HG03103 (cell line): ENCODE measurements around the gene ACTMAP.
"Not testable (repeated sequence)": the region's sequence is repeated elsewhere in the genome, so short reads cannot be mapped to it uniquely, and the experiment has no call there.

ENCODE experiments used
- ATAC-seq: cut with Tn5 transposase; IDR thresholded peaks from one replicate; pipeline ENCODE4 v1.9.1; 2021; ENCODE audit warnings: low read depth; ENCODE audit not compliant: unreplicated experiment

ACTMAP gene, protein sequence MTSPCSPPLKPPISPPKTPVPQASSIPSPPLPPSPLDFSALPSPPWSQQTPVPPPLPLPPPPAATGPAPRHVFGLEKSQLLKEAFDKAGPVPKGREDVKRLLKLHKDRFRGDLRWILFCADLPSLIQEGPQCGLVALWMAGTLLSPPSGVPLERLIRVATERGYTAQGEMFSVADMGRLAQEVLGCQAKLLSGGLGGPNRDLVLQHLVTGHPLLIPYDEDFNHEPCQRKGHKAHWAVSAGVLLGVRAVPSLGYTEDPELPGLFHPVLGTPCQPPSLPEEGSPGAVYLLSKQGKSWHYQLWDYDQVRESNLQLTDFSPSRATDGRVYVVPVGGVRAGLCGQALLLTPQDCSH

DNA sequence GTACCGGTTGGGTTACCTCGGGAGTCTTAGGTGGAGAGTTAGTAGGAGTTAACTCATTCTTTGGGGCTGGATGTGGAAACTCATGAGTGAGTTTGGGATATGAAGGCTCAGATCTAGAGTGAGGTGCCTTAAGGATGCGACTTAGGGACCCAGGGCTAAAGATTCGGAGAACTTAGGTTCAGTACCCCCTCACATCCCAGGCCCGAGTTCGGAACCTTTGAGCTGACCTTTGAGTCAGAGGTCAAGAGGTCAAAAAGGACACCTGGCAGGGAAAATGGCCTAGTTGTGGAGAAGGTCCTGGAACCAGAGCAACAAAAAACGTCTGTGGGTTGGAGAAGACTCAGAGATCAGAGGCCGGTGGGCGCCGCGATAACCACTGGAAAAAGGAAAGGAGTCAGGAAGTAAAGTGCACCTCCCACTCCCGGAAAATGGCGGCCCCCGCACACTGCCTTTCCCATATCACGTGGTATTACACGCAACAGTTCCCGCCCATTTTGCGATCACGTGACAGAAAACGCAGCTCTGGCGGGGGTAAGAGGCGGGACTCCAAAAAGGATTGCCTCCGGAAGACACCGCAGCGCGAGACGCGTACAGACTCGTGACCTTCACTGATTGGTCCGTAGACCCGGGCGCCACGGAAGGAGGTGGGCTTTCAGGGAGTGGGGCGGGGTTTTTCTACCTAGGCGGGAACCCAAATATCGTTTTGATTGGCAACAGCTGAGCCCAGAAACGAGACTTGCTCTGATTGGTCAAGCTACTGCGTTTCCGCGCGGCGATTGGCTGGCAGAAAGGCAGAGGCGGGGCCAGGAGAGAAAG is at the start of gene ACTMAP:
TSS of gene ACTMAP (minus strand) at position 420 of the 816 bp plus-strand sequence. CDS start 674 bp downstream, outside the sequence.
- peak; percentile 82 for ATAC-seq

- no peak for ATAC-seq
Observed at GRCh38 chr19:40799558-40800338, 49.5 kb upstream of the ACTMAP start.

GRCh38 chr19:40798683-40799557 is 48.6 kb upstream of the ACTMAP start, which contains the start of gene EGLN2:
Gene EGLN2, plus strand, starts transcription at chr19:40799191. Its CDS starts 1,382 bp downstream, at chr19:40800573.
- ATAC-seq = peak; percentile 68

GRCh38 chr19:40797963-40798682 is 47.8 kb upstream of the ACTMAP start:
- no peak for ATAC-seq

DNA sequence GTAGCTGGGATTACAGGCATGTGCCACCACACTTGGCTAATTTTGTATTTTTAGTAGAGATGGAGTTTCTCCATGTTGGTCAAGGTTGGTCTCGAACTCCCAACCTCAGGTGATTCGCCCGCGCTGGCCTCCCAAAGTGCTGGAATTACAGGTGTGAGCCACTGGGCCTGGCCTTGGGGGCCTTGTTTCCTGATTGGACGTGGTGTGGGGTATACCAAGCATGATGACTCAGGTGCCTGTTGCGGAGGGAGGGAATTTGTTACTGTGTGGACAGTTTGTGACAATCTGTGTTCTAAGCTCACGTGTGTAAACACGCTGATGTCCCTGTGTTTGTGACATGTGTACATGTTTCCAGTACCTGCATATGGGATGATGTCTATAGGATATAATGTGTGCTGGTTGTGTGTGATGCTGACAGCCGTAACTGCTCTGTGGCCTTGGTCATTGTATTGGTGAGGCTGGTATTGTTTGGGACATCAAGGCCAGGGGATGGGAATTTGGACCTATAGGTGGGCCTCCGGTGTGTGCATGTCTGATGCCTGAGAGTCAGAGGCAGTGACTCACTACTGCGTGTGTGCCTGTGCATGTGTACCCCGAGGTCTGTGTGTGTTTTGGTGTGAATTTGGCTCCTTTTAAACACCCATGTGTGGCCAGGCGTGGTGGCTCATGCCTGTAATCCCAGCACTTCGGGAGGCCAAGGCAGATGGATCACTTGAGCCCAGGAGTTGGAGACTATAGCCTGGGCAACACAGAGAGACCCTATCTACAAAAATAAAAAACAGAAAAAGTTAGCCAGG is 47.1 kb upstream of the ACTMAP start:
- ATAC-seq = no peak

- no peak for ATAC-seq
Observed at GRCh38 chr19:40791996-40792395, 41.7 kb upstream of the ACTMAP start.

DNA sequence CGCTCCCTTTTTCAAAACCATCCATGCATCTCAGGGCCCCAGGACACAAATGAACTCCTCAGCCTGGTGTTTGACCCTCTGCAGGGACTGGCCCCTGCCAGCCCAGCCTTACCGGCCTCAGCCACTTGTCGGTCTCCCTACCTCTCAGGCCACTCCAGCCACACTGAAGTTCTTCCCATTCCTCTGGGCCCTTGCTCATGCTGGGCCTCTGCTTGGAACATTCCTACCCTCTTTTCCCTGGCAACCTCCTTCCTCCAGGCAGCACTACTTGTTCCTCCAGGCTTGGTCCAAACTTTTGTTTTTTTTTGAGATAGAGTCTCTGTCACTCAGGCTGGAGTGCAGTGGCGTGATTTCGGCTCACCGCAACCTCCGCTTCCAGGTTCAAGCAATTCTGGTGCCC is 41.1 kb upstream of the ACTMAP start:
- ATAC-seq = no peak

DNA sequence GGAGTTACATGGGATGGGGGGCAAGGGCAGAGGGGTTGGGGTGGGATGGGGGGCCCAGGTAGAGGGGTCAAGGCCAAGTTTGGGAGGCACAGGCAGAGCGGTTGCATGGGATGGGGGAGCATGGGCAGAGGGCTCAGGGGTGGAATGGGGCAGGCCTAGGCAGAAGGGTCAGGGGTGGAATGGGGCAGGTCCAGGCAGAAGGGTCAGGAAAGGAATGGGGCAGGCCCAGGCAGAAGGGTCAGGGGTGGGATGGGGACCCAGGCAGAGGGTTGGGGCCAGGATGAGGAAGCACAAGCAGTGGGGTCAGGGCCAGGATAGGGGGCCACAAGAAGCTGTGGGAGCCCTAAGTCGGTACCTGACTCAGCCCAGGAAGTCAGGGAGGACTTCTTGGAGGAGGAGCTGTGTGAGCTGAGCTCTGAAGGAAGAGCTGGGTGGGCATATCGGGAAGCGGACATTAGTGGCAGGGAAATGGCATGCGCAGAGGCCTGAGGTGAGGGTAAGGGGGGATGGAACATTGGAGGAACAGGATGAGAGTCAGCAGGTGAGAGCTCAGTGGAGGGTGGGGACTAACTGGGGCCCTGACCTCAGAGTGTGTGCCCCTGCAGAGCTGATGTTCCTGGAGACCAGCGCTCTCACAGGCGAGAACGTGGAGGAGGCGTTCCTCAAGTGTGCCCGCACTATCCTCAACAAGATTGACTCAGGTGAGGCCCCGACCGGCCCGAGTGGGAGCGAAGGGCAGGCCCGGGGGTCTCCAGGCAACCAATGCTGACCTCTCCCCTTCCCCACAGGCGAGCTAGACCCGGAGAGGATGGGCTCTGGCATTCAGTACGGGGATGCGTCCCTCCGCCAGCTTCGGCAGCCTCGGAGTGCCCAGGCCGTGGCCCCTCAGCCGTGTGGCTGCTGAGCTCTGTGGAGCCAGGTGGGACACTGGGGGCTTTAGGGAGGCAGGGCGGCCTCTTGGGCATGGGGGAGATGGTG is 36.1 kb upstream of the ACTMAP start:
- no peak for ATAC-seq

- ATAC-seq = no peak
Observed at GRCh38 chr19:40785526-40785925, 35.2 kb upstream of the ACTMAP start.

GRCh38 chr19:40784146-40784545 is 33.9 kb upstream of the ACTMAP start:
- not testable (repeated sequence) for ATAC-seq

DNA sequence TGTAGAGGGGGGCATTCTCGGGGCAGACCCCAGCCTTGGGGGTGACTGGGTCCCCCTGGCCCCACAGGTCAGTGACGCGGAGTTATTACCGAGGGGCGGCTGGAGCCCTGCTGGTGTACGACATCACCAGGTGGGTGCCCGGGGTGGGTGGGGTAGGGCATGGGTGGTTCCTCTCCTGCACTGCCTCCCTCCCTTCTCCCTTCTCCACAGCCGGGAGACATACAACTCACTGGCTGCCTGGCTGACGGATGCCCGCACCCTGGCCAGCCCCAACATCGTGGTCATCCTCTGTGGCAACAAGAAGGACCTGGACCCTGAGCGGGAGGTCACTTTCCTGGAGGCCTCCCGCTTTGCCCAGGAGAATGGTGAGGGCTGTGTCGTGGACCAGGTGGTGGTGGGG is 33.4 kb upstream of the ACTMAP start:
- ATAC-seq = no peak

- no peak for ATAC-seq
Observed at GRCh38 chr19:40781140-40781539, 30.9 kb upstream of the ACTMAP start.

- no peak for ATAC-seq
Observed at GRCh38 chr19:40780582-40780981, 30.3 kb upstream of the ACTMAP start.

- ATAC-seq = no peak
Observed at GRCh38 chr19:40778706-40779284, 28.5 kb upstream of the ACTMAP start.

DNA sequence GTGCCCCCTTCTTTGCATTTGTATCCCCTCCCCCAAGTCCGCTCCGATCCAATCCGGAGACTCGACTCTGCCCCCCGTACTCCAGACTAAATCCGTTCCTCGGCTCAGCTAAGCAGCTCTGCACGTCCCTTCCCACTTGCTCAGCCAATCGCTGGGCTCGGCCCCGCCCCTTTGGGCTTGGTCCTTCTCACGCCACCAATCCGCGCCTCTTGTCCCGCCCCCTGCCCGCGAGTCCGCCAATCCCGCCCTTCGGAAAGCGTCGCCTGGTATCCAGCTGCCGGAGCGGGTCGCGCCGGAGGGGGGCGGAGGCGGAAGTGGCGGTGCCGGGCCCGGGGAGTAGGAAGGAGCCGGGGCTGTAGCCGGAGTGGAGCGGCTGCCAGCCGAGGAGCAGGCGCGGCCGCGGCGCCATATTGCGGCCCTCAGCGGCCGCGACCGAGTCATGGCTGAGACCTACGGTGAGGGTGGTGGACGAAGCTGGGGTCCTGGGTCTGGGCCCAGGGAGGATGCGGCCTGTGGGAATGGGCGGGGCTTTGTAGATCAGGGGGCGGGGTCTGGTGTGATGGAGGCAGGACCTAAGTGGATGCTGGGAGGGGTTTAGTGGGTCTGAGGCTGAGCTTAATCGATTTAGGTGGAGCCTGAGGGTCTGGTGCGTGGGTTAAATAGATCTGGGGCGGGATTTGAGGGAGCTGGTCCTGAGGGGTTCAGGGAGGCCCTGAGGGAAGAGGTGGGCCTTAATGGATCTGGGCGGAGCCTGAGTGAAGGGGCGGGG is 27.8 kb upstream of the ACTMAP start, which contains the start of gene RAB4B:
TSS of gene RAB4B (plus strand) at position 311 of the 769 bp plus-strand sequence. CDS start at position 440, 129 bp downstream.
- ATAC-seq = peak; percentile 44

DNA sequence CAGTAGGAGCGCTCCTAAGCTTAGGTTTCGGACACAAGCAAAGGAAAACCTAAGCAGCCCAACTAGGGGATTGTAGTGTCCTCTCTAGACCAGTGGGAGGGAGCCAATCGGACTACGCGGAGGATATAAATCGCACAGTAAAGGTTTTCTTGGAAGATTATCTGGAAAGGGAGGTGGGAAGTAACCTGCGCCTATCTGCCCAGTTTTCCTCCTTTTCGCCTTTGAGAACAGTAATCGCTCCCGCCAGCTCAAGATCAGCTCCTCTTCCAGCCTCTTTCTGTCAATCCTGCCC is 27.3 kb upstream of the ACTMAP start:
- ATAC-seq = no peak
